H1 (cell line): ENCODE results near the gene PLXND1. TPM values are rescaled to one million over a fixed set of nuclear protein-coding genes. Genes with fewer than 3 reads are reported as not detected.

Source experiments
- BRCA1 ChIP-seq: IDR thresholded peaks from 2 replicates; pipeline ENCODE4 v1.6.1; 2012; ENCODE audit warnings: low read depth, low read length, improper control_type of control experiment
- CBX5 ChIP-seq: fragments of 300-800, 300-1000 bp; sonication (generic); IDR thresholded peaks from 2 replicates; pipeline ENCODE4 v1.7.1; 2016; ENCODE audit warnings: antibody characterized with exemption, low read length, low read depth
- CTBP2 ChIP-seq: IDR thresholded peaks from 2 replicates; pipeline ENCODE4 v1.7.0; 2011; ENCODE audit warnings: borderline replicate concordance, mild to moderate bottlenecking, moderate library complexity, mixed read lengths, low read length; ENCODE audit not compliant: insufficient read depth, insufficient read length
- CTCF ChIP-seq, 3 experiments: IDR thresholded peaks; 1 replicate in 2 of 3; 2 replicates in 1 of 3; pipeline versions ENCODE4 v1.5.1 to v1.6.1; 2011; ENCODE audit warnings: low read length in 3 of 3, mild to moderate bottlenecking in 3 of 3, inconsistent platforms in 2 of 3, low read depth in 1 of 3, moderate library complexity in 1 of 3; ENCODE audit not compliant: insufficient read depth in 1 of 3; ENCODE audit errors: control extremely low read depth in 1 of 3
- EZH2 ChIP-seq: fragments of 200-600 bp; sonication (generic); IDR thresholded peaks from 2 replicates; pipeline ENCODE4 v1.7.1; 2012; ENCODE audit warnings: low read depth, mild to moderate bottlenecking, moderate library complexity, low read length, inconsistent platforms; ENCODE audit not compliant: severe bottlenecking
- KDM5A ChIP-seq: fragments of 200-600 bp; IDR thresholded peaks from 2 replicates; pipeline ENCODE4 v1.7.1; 2012; ENCODE audit warnings: mild to moderate bottlenecking, low read length, inconsistent platforms, mixed read lengths
- USF2 ChIP-seq: IDR thresholded peaks from 2 replicates; pipeline ENCODE4 v1.6.1; 2011; ENCODE audit warnings: low read length, improper control_type of control experiment
- YY1 ChIP-seq: IDR thresholded peaks from 2 replicates; pipeline ENCODE4 v1.6.1; 2011; ENCODE audit warnings: low read depth, mild to moderate bottlenecking, low read length
- ZNF274 ChIP-seq: IDR thresholded peaks from 2 replicates; pipeline ENCODE4 v1.7.0; 2012; ENCODE audit warnings: low read length, borderline replicate concordance; ENCODE audit errors: extremely low read depth
- polyA plus RNA-seq, 7 experiments: library from polyadenylated mRNA; depleted of rRNA in 3 of 7; stranded (reverse) in 5 of 7; unstranded in 2 of 7; fragments of >200 nt in 5 of 7; fragments of 200-250 nt in 2 of 7; gene quantifications; 1 replicate in 5 of 7; 2 replicates in 1 of 7; 4 replicates in 1 of 7; pipeline versions ENCODE4 v1.2.1 to v1.2.3, GENCODE V29; 2011 to 2013; ENCODE audit warnings: missing spikeins in 2 of 7, mixed read lengths in 2 of 7
- total RNA-seq: library from RNA; stranded (reverse); fragmentation: NEBNext Ultra II Directional; extraction: Animal tissue kit (Norgen Biotek cat#: 25700); gene quantifications from 2 replicates; pipeline ENCODE4 v1.2.1, GENCODE V29; 2021

The PLXND1 gene
- total and polyA plus RNA-seq, 2 of the 8 experiments (the other 6 are each of a cell fraction or from before 2014, with no cell fraction given), result 17.7 to 66.4 TPM

GRCh38 chr3:129622226-129622874 is 15.9 kb upstream of the PLXND1 start (continued):
- no peak for TF ChIP-seq CBX5
- TF ChIP-seq CTBP2, result no peak
- no peak for TF ChIP-seq USF2
- TF ChIP-seq EZH2, result no peak
- no peak for TF ChIP-seq CTCF (IDR thresholded peaks at IDR 0.05; ENCODE audit: control extremely low read depth in 1 of 3, insufficient read depth in 1 of 3, low read depth in 1 of 3, low read length in 3 of 3)
- no peak for TF ChIP-seq ZNF274
- TF ChIP-seq YY1, result no peak
- no peak for TF ChIP-seq BRCA1
- no peak for TF ChIP-seq KDM5A
